Measurements from ENCODE around the gene HABP4. TPM values are rescaled to one million over a fixed set of nuclear protein-coding genes. Genes with fewer than 3 reads are reported as not detected.

Gene HABP4
- total and polyA plus RNA-seq, 9 of the 15 experiments (the other 6 are each of a cell fraction or from before 2014, with no cell fraction given), result 0.38 to 2.4 (median 1.9) TPM

DNA sequence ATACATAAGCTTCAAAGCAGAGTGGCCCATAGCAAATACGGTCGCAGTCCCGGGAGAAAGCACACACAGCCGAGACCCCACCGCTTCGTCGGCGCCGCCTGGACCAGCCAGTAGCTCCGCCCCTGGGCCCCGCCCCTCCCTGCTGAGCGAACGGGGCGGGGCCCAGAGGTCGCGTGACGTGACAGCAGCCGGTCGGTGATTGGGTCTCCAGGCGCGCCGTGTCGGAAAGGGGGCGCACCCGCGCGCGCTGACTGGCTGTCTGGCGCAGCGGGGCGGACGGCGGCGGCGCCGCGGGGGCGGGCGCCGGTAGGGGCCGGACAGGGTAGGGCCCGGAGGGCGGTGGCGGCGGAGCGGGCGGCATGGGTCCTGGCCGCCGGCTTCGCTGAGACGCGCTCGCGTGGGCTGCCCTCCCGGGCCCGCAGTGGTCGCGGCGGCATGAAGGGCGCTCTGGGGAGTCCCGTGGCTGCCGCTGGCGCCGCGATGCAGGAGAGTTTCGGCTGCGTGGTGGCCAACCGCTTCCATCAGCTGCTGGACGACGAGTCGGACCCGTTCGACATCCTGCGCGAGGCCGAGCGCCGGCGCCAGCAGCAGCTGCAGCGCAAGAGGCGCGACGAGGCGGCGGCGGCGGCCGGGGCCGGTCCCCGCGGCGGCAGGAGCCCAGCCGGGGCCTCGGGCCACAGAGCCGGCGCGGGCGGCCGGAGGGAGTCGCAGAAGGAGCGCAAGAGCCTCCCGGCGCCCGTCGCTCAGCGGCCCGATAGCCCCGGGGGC lies at the start of gene HABP4 (continued):
- TF ChIP-seq, protein P1, sequence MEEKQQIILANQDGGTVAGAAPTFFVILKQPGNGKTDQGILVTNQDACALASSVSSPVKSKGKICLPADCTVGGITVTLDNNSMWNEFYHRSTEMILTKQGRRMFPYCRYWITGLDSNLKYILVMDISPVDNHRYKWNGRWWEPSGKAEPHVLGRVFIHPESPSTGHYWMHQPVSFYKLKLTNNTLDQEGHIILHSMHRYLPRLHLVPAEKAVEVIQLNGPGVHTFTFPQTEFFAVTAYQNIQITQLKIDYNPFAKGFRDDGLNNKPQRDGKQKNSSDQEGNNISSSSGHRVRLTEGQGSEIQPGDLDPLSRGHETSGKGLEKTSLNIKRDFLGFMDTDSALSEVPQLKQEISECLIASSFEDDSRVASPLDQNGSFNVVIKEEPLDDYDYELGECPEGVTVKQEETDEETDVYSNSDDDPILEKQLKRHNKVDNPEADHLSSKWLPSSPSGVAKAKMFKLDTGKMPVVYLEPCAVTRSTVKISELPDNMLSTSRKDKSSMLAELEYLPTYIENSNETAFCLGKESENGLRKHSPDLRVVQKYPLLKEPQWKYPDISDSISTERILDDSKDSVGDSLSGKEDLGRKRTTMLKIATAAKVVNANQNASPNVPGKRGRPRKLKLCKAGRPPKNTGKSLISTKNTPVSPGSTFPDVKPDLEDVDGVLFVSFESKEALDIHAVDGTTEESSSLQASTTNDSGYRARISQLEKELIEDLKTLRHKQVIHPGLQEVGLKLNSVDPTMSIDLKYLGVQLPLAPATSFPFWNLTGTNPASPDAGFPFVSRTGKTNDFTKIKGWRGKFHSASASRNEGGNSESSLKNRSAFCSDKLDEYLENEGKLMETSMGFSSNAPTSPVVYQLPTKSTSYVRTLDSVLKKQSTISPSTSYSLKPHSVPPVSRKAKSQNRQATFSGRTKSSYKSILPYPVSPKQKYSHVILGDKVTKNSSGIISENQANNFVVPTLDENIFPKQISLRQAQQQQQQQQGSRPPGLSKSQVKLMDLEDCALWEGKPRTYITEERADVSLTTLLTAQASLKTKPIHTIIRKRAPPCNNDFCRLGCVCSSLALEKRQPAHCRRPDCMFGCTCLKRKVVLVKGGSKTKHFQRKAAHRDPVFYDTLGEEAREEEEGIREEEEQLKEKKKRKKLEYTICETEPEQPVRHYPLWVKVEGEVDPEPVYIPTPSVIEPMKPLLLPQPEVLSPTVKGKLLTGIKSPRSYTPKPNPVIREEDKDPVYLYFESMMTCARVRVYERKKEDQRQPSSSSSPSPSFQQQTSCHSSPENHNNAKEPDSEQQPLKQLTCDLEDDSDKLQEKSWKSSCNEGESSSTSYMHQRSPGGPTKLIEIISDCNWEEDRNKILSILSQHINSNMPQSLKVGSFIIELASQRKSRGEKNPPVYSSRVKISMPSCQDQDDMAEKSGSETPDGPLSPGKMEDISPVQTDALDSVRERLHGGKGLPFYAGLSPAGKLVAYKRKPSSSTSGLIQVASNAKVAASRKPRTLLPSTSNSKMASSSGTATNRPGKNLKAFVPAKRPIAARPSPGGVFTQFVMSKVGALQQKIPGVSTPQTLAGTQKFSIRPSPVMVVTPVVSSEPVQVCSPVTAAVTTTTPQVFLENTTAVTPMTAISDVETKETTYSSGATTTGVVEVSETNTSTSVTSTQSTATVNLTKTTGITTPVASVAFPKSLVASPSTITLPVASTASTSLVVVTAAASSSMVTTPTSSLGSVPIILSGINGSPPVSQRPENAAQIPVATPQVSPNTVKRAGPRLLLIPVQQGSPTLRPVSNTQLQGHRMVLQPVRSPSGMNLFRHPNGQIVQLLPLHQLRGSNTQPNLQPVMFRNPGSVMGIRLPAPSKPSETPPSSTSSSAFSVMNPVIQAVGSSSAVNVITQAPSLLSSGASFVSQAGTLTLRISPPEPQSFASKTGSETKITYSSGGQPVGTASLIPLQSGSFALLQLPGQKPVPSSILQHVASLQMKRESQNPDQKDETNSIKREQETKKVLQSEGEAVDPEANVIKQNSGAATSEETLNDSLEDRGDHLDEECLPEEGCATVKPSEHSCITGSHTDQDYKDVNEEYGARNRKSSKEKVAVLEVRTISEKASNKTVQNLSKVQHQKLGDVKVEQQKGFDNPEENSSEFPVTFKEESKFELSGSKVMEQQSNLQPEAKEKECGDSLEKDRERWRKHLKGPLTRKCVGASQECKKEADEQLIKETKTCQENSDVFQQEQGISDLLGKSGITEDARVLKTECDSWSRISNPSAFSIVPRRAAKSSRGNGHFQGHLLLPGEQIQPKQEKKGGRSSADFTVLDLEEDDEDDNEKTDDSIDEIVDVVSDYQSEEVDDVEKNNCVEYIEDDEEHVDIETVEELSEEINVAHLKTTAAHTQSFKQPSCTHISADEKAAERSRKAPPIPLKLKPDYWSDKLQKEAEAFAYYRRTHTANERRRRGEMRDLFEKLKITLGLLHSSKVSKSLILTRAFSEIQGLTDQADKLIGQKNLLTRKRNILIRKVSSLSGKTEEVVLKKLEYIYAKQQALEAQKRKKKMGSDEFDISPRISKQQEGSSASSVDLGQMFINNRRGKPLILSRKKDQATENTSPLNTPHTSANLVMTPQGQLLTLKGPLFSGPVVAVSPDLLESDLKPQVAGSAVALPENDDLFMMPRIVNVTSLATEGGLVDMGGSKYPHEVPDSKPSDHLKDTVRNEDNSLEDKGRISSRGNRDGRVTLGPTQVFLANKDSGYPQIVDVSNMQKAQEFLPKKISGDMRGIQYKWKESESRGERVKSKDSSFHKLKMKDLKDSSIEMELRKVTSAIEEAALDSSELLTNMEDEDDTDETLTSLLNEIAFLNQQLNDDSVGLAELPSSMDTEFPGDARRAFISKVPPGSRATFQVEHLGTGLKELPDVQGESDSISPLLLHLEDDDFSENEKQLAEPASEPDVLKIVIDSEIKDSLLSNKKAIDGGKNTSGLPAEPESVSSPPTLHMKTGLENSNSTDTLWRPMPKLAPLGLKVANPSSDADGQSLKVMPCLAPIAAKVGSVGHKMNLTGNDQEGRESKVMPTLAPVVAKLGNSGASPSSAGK (IDR thresholded peaks at IDR 0.05), result no peak; the same call in 1 of the 2 replicates
- TF ChIP-seq EHMT2 (IDR thresholded peaks at IDR 0.05), result no peak
- no peak for TF ChIP-seq SIX5 (IDR thresholded peaks at IDR 0.05; ENCODE audit: borderline replicate concordance in 1 of 2, insufficient read depth in 1 of 2, low read depth in 1 of 2, low read length in 2 of 2)
- TF ChIP-seq HINFP (tag; conservative IDR thresholded peaks at IDR 0.05; ENCODE audit: low read depth), result no peak
- no peak for TF ChIP-seq ELF2 (CRISPR knock-in tag; IDR thresholded peaks at IDR 0.05)
- TF ChIP-seq SAFB2 (IDR thresholded peaks at IDR 0.05; ENCODE audit: borderline replicate concordance, low read depth, low read length, severe bottlenecking), result no peak
- TF ChIP-seq TBL1XR1 (IDR thresholded peaks at IDR 0.05; ENCODE audit: low read length in 2 of 2), result no peak
- no peak for TF ChIP-seq RBM39 (optimal IDR thresholded peaks at IDR 0.05; ENCODE audit: low read depth, low read length)
- TF ChIP-seq NFXL1 (CRISPR knock-in tag; IDR thresholded peaks at IDR 0.05), result no peak
- TF ChIP-seq, protein P2, sequence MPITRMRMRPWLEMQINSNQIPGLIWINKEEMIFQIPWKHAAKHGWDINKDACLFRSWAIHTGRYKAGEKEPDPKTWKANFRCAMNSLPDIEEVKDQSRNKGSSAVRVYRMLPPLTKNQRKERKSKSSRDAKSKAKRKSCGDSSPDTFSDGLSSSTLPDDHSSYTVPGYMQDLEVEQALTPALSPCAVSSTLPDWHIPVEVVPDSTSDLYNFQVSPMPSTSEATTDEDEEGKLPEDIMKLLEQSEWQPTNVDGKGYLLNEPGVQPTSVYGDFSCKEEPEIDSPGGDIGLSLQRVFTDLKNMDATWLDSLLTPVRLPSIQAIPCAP (CRISPR knock-in tag; IDR thresholded peaks at IDR 0.05; ENCODE audit: borderline replicate concordance), result no peak
- TF ChIP-seq ZNF583 (CRISPR knock-in tag; IDR thresholded peaks at IDR 0.05), result no peak
- TF ChIP-seq ZNF124 (CRISPR knock-in tag; IDR thresholded peaks at IDR 0.05), result no peak
